GM12878 (cell line): ENCODE measurements around the gene CUEDC1. TPM values are rescaled to one million over a fixed set of nuclear protein-coding genes. Genes with fewer than 3 reads are reported as not detected.

ENCODE experiments used
- BCL11A ChIP-seq: IDR thresholded peaks from 2 replicates; pipeline ENCODE4 v1.6.1; 2011; ENCODE audit warnings: low read depth, low read length
- BCL3 ChIP-seq: IDR thresholded peaks from 2 replicates; pipeline ENCODE4 v1.6.1; 2011; ENCODE audit warnings: borderline replicate concordance, low read depth, mild to moderate bottlenecking, moderate library complexity, low read length; ENCODE audit not compliant: insufficient read depth, poor library complexity, severe bottlenecking
- BHLHE40 ChIP-seq, 2 experiments: fragments of 450-650 bp in 1 of 2; IDR thresholded peaks; 2 replicates each; pipeline ENCODE4 v1.6.1; 2011 to 2017; ENCODE audit warnings: low read depth in 2 of 2, borderline replicate concordance in 1 of 2, improper control_type of control experiment in 1 of 2, low read length in 1 of 2, mild to moderate bottlenecking in 1 of 2
- BRCA1 ChIP-seq: IDR thresholded peaks from 2 replicates; pipeline ENCODE4 v1.6.1; 2011; ENCODE audit warnings: low read depth, low read length, improper control_type of control experiment
- ELK1 ChIP-seq: IDR thresholded peaks from 2 replicates; pipeline ENCODE4 v1.6.1; 2012; ENCODE audit warnings: low read depth, low read length, improper control_type of control experiment
- FOXK2 ChIP-seq: fragments of 450-650 bp; IDR thresholded peaks from 2 replicates; pipeline ENCODE4 v1.6.1; 2017; ENCODE audit warnings: mild to moderate bottlenecking, moderate library complexity
- GABPA ChIP-seq: IDR thresholded peaks from 2 replicates; pipeline ENCODE4 v1.6.1; 2014; ENCODE audit warnings: antibody characterized with exemption, low read depth, mild to moderate bottlenecking, inconsistent platforms
- HDAC2 ChIP-seq: fragments of 200-600 bp; sonication (generic); IDR thresholded peaks from 2 replicates; pipeline ENCODE4 v1.6.1; 2017
- HDGF ChIP-seq: fragments of 450-650 bp; IDR thresholded peaks from 2 replicates; pipeline ENCODE4 v1.6.1; 2016; ENCODE audit warnings: antibody characterized with exemption
- JUND ChIP-seq: IDR thresholded peaks from 2 replicates; pipeline ENCODE4 v1.6.1; 2012; ENCODE audit warnings: low read depth, mild to moderate bottlenecking, low read length, improper control_type of control experiment, moderate library complexity
- KAT2A ChIP-seq: conservative IDR thresholded peaks from 2 replicates; pipeline ENCODE4 v1.6.1; 2011; ENCODE audit warnings: low read depth, low read length; ENCODE audit not compliant: control insufficient read depth
- KLF5 ChIP-seq: fragments of 450-650 bp; IDR thresholded peaks from 2 replicates; pipeline ENCODE4 v1.6.1; 2014; ENCODE audit warnings: mild to moderate bottlenecking; ENCODE audit not compliant: partially characterized antibody
- MEF2A ChIP-seq: IDR thresholded peaks from 2 replicates; pipeline ENCODE4 v1.6.1; 2011; ENCODE audit warnings: low read depth, mild to moderate bottlenecking, low read length, moderate library complexity; ENCODE audit not compliant: insufficient read depth
- MTA3 ChIP-seq: IDR thresholded peaks from 2 replicates; pipeline ENCODE4 v1.6.1; 2012; ENCODE audit warnings: low read length, inconsistent platforms, borderline replicate concordance
- NFIC ChIP-seq: IDR thresholded peaks from 2 replicates; pipeline ENCODE4 v1.6.1; 2012; ENCODE audit warnings: low read depth, mild to moderate bottlenecking, inconsistent platforms, low read length, moderate library complexity
- NFYB ChIP-seq: IDR thresholded peaks from 2 replicates; pipeline ENCODE4 v1.6.1; 2011; ENCODE audit warnings: low read depth, mild to moderate bottlenecking, low read length, improper control_type of control experiment, moderate library complexity; ENCODE audit not compliant: insufficient read depth
- NRF1 ChIP-seq: conservative IDR thresholded peaks from 2 replicates; pipeline ENCODE4 v1.6.1; 2011; ENCODE audit warnings: mild to moderate bottlenecking, low read depth, low read length, improper control_type of control experiment
- POU2F2 ChIP-seq: IDR thresholded peaks from 3 replicates; pipeline ENCODE4 v1.6.1; 2011; ENCODE audit warnings: low read depth, mild to moderate bottlenecking, low read length, borderline replicate concordance
- RAD51 ChIP-seq: fragments of 450-650 bp; IDR thresholded peaks from 2 replicates; pipeline ENCODE4 v1.6.1; 2016; ENCODE audit warnings: moderate library complexity, mild to moderate bottlenecking, inconsistent platforms
- RELA ChIP-seq: fragments of 450-650 bp; IDR thresholded peaks from 2 replicates; pipeline ENCODE4 v1.8.0; 2014; ENCODE audit warnings: borderline replicate concordance; ENCODE audit not compliant: partially characterized antibody
- RELB ChIP-seq: fragments of 450-650 bp; IDR thresholded peaks from 2 replicates; pipeline ENCODE4 v1.6.1; 2017; ENCODE audit warnings: low read depth, mild to moderate bottlenecking, moderate library complexity
- SIX5 ChIP-seq: IDR thresholded peaks from 2 replicates; pipeline ENCODE4 v1.6.1; 2011; ENCODE audit warnings: mild to moderate bottlenecking, low read depth, low read length, moderate library complexity; ENCODE audit not compliant: severe bottlenecking
- TARDBP ChIP-seq: IDR thresholded peaks from 2 replicates; pipeline ENCODE4 v1.6.1; 2016; ENCODE audit warnings: borderline replicate concordance
- TCF3 ChIP-seq: IDR thresholded peaks from 2 replicates; pipeline ENCODE4 v1.6.1; 2012; ENCODE audit warnings: low read depth, mild to moderate bottlenecking, low read length, borderline replicate concordance; ENCODE audit not compliant: insufficient read depth
- ZNF384 ChIP-seq: IDR thresholded peaks from 2 replicates; pipeline ENCODE4 v1.6.1; 2012; ENCODE audit warnings: low read depth, mild to moderate bottlenecking, low read length, improper control_type of control experiment, borderline replicate concordance
- polyA plus RNA-seq, 11 experiments: library from polyadenylated mRNA; depleted of rRNA in 4 of 11; unstranded in 6 of 11; stranded (reverse) in 5 of 11; fragments of >200 nt; fragmentation: Nextera tagmentation in 4 of 11; fragmentation: Illumina TruSeq in 1 of 11; extraction: Ambion mirVana in 4 of 11; extraction: Trizol in 1 of 11; gene quantifications; 1 replicate in 1 of 11; 2 replicates in 10 of 11; pipeline versions ENCODE4 v1.2.1 to v1.2.3, GENCODE V29; 2011 to 2016; ENCODE audit warnings: inconsistent platforms in 2 of 11, missing spikeins in 2 of 11, low read depth in 1 of 11
- total RNA-seq, 4 experiments: library from RNA; depleted of rRNA in 3 of 4; stranded (reverse); fragments of >200 nt in 3 of 4; fragmentation: Illumina TruSeq in 1 of 4; extraction: Trizol in 1 of 4; gene quantifications; 2 replicates each; pipeline versions ENCODE4 v1.2.1 to v1.2.3, GENCODE V29; 2013 to 2021

Gene CUEDC1
- total and polyA plus RNA-seq, 10 of the 15 experiments (the other 5 are each of a cell fraction or from before 2014, with no cell fraction given): 0.24 to 7.4 (median 1.8) TPM

- TF ChIP-seq TCF3 (peak; percentile 76; the same call in 1 of the 2 replicates), BCL11A (peak; percentile 37; the same call in 1 of the 2 replicates), GABPA (no peak), NRF1 (no peak), BCL3 (peak; percentile 93), FOXK2 (peak; percentile 37; the same call in 1 of the 2 replicates), SIX5 (no peak), MTA3 (peak; percentile 97; the same call in 1 of the 2 replicates), TARDBP (no peak; the same call in 1 of the 2 replicates), NFIC (0 out of 2 replicates have a peak, but pooled peaks have one; percentile 25), RAD51 (no peak), JUND (peak; percentile 68; the same call in 1 of the 2 replicates), BHLHE40 (IDR thresholded peaks at IDR 0.05; ENCODE audit: borderline replicate concordance in 1 of 2, low read depth in 2 of 2, low read length in 1 of 2) (peak in 1 of 2 experiments; percentile 84; a peak in 2 of 4 replicates), RELA (no peak), POU2F2 (peak; percentile 75), NFYB (no peak), RELB (0 out of 2 replicates have a peak, but pooled peaks have one; percentile 56), ZNF384 (no peak), BRCA1 (no peak), MEF2A (no peak), ELK1 (no peak), HDAC2 (no peak), KLF5 (no peak), KAT2A (no peak), HDGF (peak; percentile 81)
Observed at GRCh38 chr17:57988301-57989250, 33.4 kb upstream of the CUEDC1 start (continued).
